SK-N-MC (cell line): Measurements from ENCODE around the gene ARMH4.

Experiments
- DNase-seq: peaks from one replicate; pipeline ENCODE4 v3.0.0-alpha.2; 2011; ENCODE audit warnings: low read depth, low spot score
- H3K27ac ChIP-seq: fragments of 200-600 bp; sonication (generic); 2 replicates; pipeline ENCODE4 v1.5.1; 2016; ENCODE audit warnings: mixed run types
- H3K36me3 ChIP-seq: fragments of 200-600 bp; sonication (generic); 2 replicates; pipeline ENCODE4 v1.6.1; 2017; ENCODE audit warnings: antibody characterized with exemption, low read length, mixed read lengths; ENCODE audit not compliant: insufficient read depth
- H3K4me3 ChIP-seq: fragments of 200-600 bp; sonication (generic); 2 replicates; pipeline ENCODE4 v1.5.1; 2016
- H3K9ac ChIP-seq: fragments of 200-600 bp; sonication (generic); 2 replicates; pipeline ENCODE4 v1.8.0; 2017; ENCODE audit warnings: mixed run types, mixed read lengths; ENCODE audit not compliant: insufficient read length
- H3K9me3 ChIP-seq: fragments of 200-600 bp; sonication (generic); 2 replicates; pipeline ENCODE4 v1.6.1; 2017; ENCODE audit warnings: low read depth, mild to moderate bottlenecking, antibody characterized with exemption, low read length, moderate library complexity, mixed read lengths
- EZH2 ChIP-seq: fragments of 200-600 bp; sonication (generic); IDR thresholded peaks from one replicate; pipeline ENCODE4 v1.6.1; 2017; ENCODE audit warnings: antibody characterized with exemption
- FOXP2 ChIP-seq: optimal IDR thresholded peaks from 2 replicates; pipeline ENCODE3; 2011; ENCODE audit warnings: mild to moderate bottlenecking, moderate library complexity; ENCODE audit not compliant: insufficient read depth; ENCODE audit errors: extremely low read length, control extremely low read depth
- POLR2AphosphoS5 ChIP-seq: IDR thresholded peaks from 2 replicates; pipeline ENCODE4 v1.6.1; 2012; ENCODE audit warnings: mild to moderate bottlenecking, low read depth, low read length, borderline replicate concordance

ARMH4 gene

GRCh38 chr14:57982804-57983634 lies 169.0 kb downstream of the ARMH4 start:
- TF ChIP-seq EZH2 (no peak), POLR2AphosphoS5 (no peak), FOXP2 (no peak)
- DNase-seq = no peak
- Histone ChIP-seq H3K9ac (no peak overlapping the region), H3K4me3 (no peak overlapping the region), H3K9me3 (no peaks in the 10 kb centered on the region), H3K36me3 (no peaks in the 10 kb centered on the region), H3K27ac (no peak overlapping the region)

GRCh38 chr14:57981817-57982560 lies 170.0 kb downstream of the ARMH4 start:
- H3K4me3 ChIP-seq = no peak overlapping the region
- no peak overlapping the region for H3K9ac ChIP-seq
- TF ChIP-seq POLR2AphosphoS5 = no peak
- no peak for TF ChIP-seq FOXP2
- no peak for TF ChIP-seq EZH2
- H3K27ac ChIP-seq = no peak overlapping the region
- DNase-seq = no peak
- no peaks in the 10 kb centered on the region for H3K36me3 ChIP-seq
- H3K9me3 ChIP-seq = no peaks in the 10 kb centered on the region

- no peak overlapping the region for H3K27ac ChIP-seq
- no peaks in the 10 kb centered on the region for H3K36me3 ChIP-seq
- H3K9me3 ChIP-seq = no peaks in the 10 kb centered on the region
- TF ChIP-seq EZH2 = no peak
- TF ChIP-seq POLR2AphosphoS5 = no peak
- no peak for TF ChIP-seq FOXP2
- no peak overlapping the region for H3K4me3 ChIP-seq
- DNase-seq = no peak
- no peak overlapping the region for H3K9ac ChIP-seq
Measured at GRCh38 chr14:57979376-57980048, 172.5 kb downstream of the ARMH4 start.

- TF ChIP-seq EZH2 = no peak
- no peak for TF ChIP-seq FOXP2
- TF ChIP-seq POLR2AphosphoS5 = no peak
- Histone ChIP-seq H3K9ac (no peak overlapping the region), H3K27ac (no peak overlapping the region), H3K4me3 (no peak overlapping the region), H3K36me3 (no peaks in the 10 kb centered on the region), H3K9me3 (no peaks in the 10 kb centered on the region)
- no peak for DNase-seq
Measured at GRCh38 chr14:57976701-57977100, 175.3 kb downstream of the ARMH4 start.

- H3K27ac ChIP-seq = no peak overlapping the region
- H3K36me3 ChIP-seq = no peaks in the 10 kb centered on the region
- no peak overlapping the region for H3K4me3 ChIP-seq
- no peak overlapping the region for H3K9ac ChIP-seq
- no peak for DNase-seq
- no peak for TF ChIP-seq EZH2
- TF ChIP-seq POLR2AphosphoS5 = no peak
- no peak for TF ChIP-seq FOXP2
- H3K9me3 ChIP-seq = no peaks in the 10 kb centered on the region
Measured at GRCh38 chr14:57974896-57975295, 177.1 kb downstream of the ARMH4 start.

- no peak for DNase-seq
- no peak overlapping the region for H3K27ac ChIP-seq
- no peak overlapping the region for H3K4me3 ChIP-seq
- no peaks in the 10 kb centered on the region for H3K36me3 ChIP-seq
- TF ChIP-seq POLR2AphosphoS5 (no peak), EZH2 (no peak), FOXP2 (no peak)
- no peak overlapping the region for H3K9ac ChIP-seq
- H3K9me3 ChIP-seq = no peaks in the 10 kb centered on the region
Measured at GRCh38 chr14:57970594-57970993, 181.4 kb downstream of the ARMH4 start.

GRCh38 chr14:57970175-57970574 lies 181.8 kb downstream of the ARMH4 start:
- Histone ChIP-seq H3K36me3 (no peaks in the 10 kb centered on the region), H3K27ac (no peak overlapping the region), H3K9ac (no peak overlapping the region), H3K4me3 (no peak overlapping the region), H3K9me3 (no peaks in the 10 kb centered on the region)
- TF ChIP-seq POLR2AphosphoS5 (no peak), FOXP2 (no peak), EZH2 (no peak)
- no peak for DNase-seq

GRCh38 chr14:57963071-57963470 lies 188.9 kb downstream of the ARMH4 start:
- DNase-seq = no peak
- Histone ChIP-seq H3K9ac (no peak overlapping the region), H3K9me3 (no peaks in the 10 kb centered on the region), H3K27ac (no peak overlapping the region), H3K4me3 (no peak overlapping the region), H3K36me3 (no peaks in the 10 kb centered on the region)
- TF ChIP-seq FOXP2 (no peak), POLR2AphosphoS5 (no peak), EZH2 (no peak)
